ENCODE results near the gene NBPF14.
"Not testable (repeated sequence)": the region's sequence is repeated elsewhere in the genome, so short reads cannot be mapped to it uniquely, and the experiment has no call there.

NBPF14 gene

GRCh38 chr1:148595911-148596310 lies at the start of gene NBPF14:
NBPF14 (minus strand) TSS chr1:148596011; CDS start chr1:148595717, 294 bp downstream.
- POLR2A ChIA-PET; H3K4me1 ChIP-seq (ENCODE audit: control insufficient read depth, insufficient read depth, low read length); H3K27ac ChIP-seq (ENCODE audit: extremely low read depth, low read depth, low read length); CTCF ChIA-PET; H3K4me3 ChIP-seq (ENCODE audit: low read depth, low read length); H3K9me3 ChIP-seq (ENCODE audit: control insufficient read depth, insufficient read depth, low read depth, low read length); H3K36me3 ChIP-seq (ENCODE audit: control insufficient read depth in 2 of 2, insufficient read depth in 1 of 2, low read length in 2 of 2): not testable (repeated sequence)

GRCh38 chr1:148625451-148625850 lies 29.6 kb upstream of the NBPF14 start:
- H3K4me3 ChIP-seq (ENCODE audit: low read depth, low read length); H3K9me3 ChIP-seq (ENCODE audit: control insufficient read depth, insufficient read depth, low read depth, low read length); H3K36me3 ChIP-seq (ENCODE audit: control insufficient read depth in 2 of 2, insufficient read depth in 1 of 2, low read length in 2 of 2); POLR2A ChIA-PET; H3K4me1 ChIP-seq (ENCODE audit: control insufficient read depth, insufficient read depth, low read length); CTCF ChIA-PET; H3K27ac ChIP-seq (ENCODE audit: extremely low read depth, low read depth, low read length): not testable (repeated sequence)

GRCh38 chr1:148618216-148618615 lies 22.4 kb upstream of the NBPF14 start:
- H3K27ac ChIP-seq (ENCODE audit: extremely low read depth, low read depth, low read length); H3K4me3 ChIP-seq (ENCODE audit: low read depth, low read length); CTCF ChIA-PET; H3K9me3 ChIP-seq (ENCODE audit: control insufficient read depth, insufficient read depth, low read depth, low read length); POLR2A ChIA-PET; H3K4me1 ChIP-seq (ENCODE audit: control insufficient read depth, insufficient read depth, low read length); H3K36me3 ChIP-seq (ENCODE audit: control insufficient read depth in 2 of 2, insufficient read depth in 1 of 2, low read length in 2 of 2): not testable (repeated sequence)

GRCh38 chr1:148605266-148605665 lies 9.5 kb upstream of the NBPF14 start:
- POLR2A ChIA-PET, CTCF ChIA-PET: not testable (repeated sequence)

GRCh38 chr1:148595360-148595759 lies 451 bp downstream of the NBPF14 start:
- H3K36me3 ChIP-seq (ENCODE audit: control insufficient read depth in 2 of 2, insufficient read depth in 1 of 2, low read length in 2 of 2); POLR2A ChIA-PET; H3K27ac ChIP-seq (ENCODE audit: extremely low read depth, low read depth, low read length); H3K4me1 ChIP-seq (ENCODE audit: control insufficient read depth, insufficient read depth, low read length); CTCF ChIA-PET; H3K4me3 ChIP-seq (ENCODE audit: low read depth, low read length); H3K9me3 ChIP-seq (ENCODE audit: control insufficient read depth, insufficient read depth, low read depth, low read length): not testable (repeated sequence)

More at GRCh38 chr1:148605266-148605665, 9.5 kb upstream of the NBPF14 start:
- not testable (repeated sequence) for H3K4me3 ChIP-seq (ENCODE audit: low read depth, low read length); H3K27ac ChIP-seq (ENCODE audit: extremely low read depth, low read depth, low read length); H3K36me3 ChIP-seq (ENCODE audit: control insufficient read depth in 2 of 2, insufficient read depth in 1 of 2, low read length in 2 of 2); H3K4me1 ChIP-seq (ENCODE audit: control insufficient read depth, insufficient read depth, low read length); H3K9me3 ChIP-seq (ENCODE audit: control insufficient read depth, insufficient read depth, low read depth, low read length)
- TF ChIP-seq SP7 (tag by site-specific recombination; IDR thresholded peaks at IDR 0.05) (peak; percentile 53), ZFHX2 (tag by site-specific recombination; conservative IDR thresholded peaks at IDR 0.05) (peak; percentile 54)

GRCh38 chr1:148591098-148591497 lies 4.7 kb downstream of the NBPF14 start:
- H3K4me1 ChIP-seq (ENCODE audit: control insufficient read depth, insufficient read depth, low read length); CTCF ChIA-PET; H3K4me3 ChIP-seq (ENCODE audit: low read depth, low read length); H3K36me3 ChIP-seq (ENCODE audit: control insufficient read depth in 2 of 2, insufficient read depth in 1 of 2, low read length in 2 of 2); H3K9me3 ChIP-seq (ENCODE audit: control insufficient read depth, insufficient read depth, low read depth, low read length); POLR2A ChIA-PET; H3K27ac ChIP-seq (ENCODE audit: extremely low read depth, low read depth, low read length): not testable (repeated sequence)

- POLR2A ChIA-PET; H3K9me3 ChIP-seq (ENCODE audit: control insufficient read depth, insufficient read depth, low read depth, low read length); CTCF ChIA-PET; H3K4me1 ChIP-seq (ENCODE audit: control insufficient read depth, insufficient read depth, low read length); H3K4me3 ChIP-seq (ENCODE audit: low read depth, low read length); H3K27ac ChIP-seq (ENCODE audit: extremely low read depth, low read depth, low read length): not testable (repeated sequence)
- peaks cover 0 to 13% of the 10 kb centered on the region in 2 experiments; a peak in 1 of 3 replicates for H3K36me3 ChIP-seq (ENCODE audit: control insufficient read depth in 2 of 2, insufficient read depth in 1 of 2, low read length in 2 of 2)
These were observed 63.7 kb downstream of the NBPF14 start for GRCh38 chr1:148532158-148532557.

- H3K9me3 ChIP-seq (ENCODE audit: control insufficient read depth, insufficient read depth, low read depth, low read length); H3K36me3 ChIP-seq (ENCODE audit: control insufficient read depth in 2 of 2, insufficient read depth in 1 of 2, low read length in 2 of 2); CTCF ChIA-PET; H3K4me1 ChIP-seq (ENCODE audit: control insufficient read depth, insufficient read depth, low read length); H3K4me3 ChIP-seq (ENCODE audit: low read depth, low read length); H3K27ac ChIP-seq (ENCODE audit: extremely low read depth, low read depth, low read length): not testable (repeated sequence)
- POLR2A ChIA-PET, result interaction anchor here (0.6 kb wide), 1 partner anchor 195 kb away, joined by 3 read pairs; no protein-coding TSS in a partner anchor
- TF ChIP-seq BCL11A (tag by site-specific recombination; IDR thresholded peaks at IDR 0.05; ENCODE audit: low read depth) (0 out of 2 replicates have a peak, but pooled peaks have one; percentile 41), GLIS1 (tag by site-specific recombination; IDR thresholded peaks at IDR 0.05) (peak; percentile 52; the same call in 1 of the 2 replicates), ZSCAN23 (tag by site-specific recombination; IDR thresholded peaks at IDR 0.05) (0 out of 2 replicates have a peak, but pooled peaks have one; percentile 37), ZNF391 (tag by site-specific recombination; IDR thresholded peaks at IDR 0.05; ENCODE audit: borderline replicate concordance, low read depth) (peak; percentile 86; the same call in 1 of the 2 replicates), ZBTB11 (tag by site-specific recombination; conservative IDR thresholded peaks at IDR 0.05; ENCODE audit: low read depth) (peak; percentile 52), ZNF24 (tag by site-specific recombination; IDR thresholded peaks at IDR 0.05) (peak; percentile 75; the same call in 1 of the 2 replicates), SCRT2 (tag by site-specific recombination; IDR thresholded peaks at IDR 0.05) (peak; percentile 35; the same call in 1 of the 2 replicates)
These were observed 66.7 kb downstream of the NBPF14 start for GRCh38 chr1:148529101-148529567.

Measured in HEK293 (cell line).